CD4-positive, alpha-beta T cell treated with Interleukin-1 beta for 1 hour (primary cell): ENCODE data around the gene RBFOX1.

ENCODE experiments used
- DNase-seq, 2 donors: peaks; one replicate each; pipeline ENCODE4 v3.0.0-alpha.2; 2020 to 2022

RBFOX1 gene

DNA sequence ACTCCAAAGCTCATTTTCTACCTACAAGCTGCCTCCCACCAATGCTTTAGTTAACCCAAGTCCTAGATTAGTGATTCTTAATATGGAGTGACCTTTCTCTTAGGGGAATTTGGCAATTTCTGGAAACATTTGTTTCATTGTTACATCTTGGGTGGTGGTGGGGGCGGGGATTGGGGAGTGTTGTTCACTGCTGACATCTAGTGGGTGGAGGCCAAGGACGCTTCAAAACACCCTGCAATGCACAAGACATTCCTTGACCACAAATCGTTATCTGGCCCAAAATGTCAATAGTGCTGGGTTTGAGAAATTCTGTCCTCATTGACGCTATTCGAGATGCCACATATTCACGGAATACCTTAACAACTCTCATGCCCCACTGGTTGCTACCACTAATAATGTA, 282.9 kb downstream of the RBFOX1 start:
- no peak for DNase-seq

DNA sequence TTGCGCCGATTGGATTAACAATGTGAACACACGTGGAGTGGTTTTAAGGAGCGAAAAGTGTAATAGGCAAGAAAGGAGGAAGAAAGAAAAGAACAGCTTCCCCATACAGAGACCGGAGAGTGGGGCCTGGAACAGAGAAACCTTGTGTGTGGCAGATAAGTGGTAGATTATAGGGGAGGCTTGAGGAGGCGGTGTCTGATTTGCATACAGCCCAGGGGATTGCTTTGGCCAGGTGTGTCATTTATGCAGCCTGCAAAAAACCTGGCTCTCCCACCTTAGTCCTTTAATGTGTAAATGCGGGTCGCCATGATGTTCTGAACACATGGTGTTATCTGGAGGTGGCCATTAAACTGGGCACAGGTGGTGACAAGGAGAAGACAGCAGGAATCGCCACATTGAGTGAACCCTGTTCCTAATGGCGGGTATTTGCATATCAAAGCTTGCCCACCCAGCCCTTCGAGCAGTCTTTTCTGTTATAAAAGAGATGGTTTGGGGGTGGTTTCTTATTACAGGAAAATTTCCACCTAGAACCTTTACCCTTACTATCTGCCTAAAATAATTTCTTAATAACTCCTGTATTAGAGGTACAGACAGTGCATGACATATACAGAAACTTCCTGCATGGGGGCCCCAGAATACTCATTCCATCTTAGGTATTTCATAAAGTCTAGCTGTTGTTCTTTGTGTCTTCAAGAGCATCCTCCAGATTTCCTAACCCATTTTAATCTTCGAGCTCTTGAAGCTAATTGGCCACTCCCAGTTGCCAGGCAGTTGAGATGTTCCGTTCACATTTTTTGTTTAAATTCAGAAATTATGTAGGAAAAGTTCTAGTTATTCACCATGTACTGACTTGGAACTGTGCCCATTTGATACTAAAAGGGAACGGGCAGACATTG, 292.5 kb downstream of the RBFOX1 start:
- no peak for DNase-seq

DNA sequence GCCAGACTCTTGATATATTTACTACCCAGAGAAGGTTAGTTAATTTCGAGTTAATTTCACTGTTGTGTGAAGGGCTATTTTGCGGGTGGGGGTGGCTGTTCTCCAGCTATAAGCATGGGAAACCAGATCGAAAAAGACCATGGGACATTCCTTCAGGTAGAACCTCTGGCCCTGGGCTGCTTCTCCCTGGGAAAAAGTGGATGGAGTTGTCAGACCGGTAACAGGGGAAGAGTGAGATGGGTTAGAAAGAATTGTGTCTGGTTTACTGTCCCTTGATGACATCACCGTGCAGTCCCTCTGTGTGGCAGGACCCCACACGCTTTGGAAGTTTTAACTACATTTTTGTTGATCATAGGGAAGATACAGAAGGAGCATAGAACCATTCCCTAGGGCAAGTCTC, 296.3 kb downstream of the RBFOX1 start:
- DNase-seq: no peak

DNA sequence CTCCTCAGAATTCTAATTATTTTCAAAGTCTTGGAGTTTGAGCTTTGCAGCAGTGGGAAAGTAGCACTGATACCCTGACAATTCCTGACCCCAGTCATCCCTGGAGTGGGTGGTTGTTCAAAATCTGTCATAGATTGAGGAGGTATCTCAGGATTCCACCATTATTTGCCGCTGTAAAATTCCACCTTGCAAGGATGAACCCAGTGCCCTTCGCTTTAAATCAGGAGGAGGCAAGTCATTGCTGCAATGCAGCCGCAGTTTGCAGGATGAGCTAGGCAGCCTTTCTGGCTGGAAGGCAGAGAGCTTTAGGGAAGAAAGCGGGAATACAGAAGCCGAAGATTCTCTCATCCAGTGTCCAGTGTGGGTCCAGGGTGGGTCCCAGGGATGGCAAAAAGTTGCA, 296.9 kb downstream of the RBFOX1 start:
- DNase-seq: no peak

DNA sequence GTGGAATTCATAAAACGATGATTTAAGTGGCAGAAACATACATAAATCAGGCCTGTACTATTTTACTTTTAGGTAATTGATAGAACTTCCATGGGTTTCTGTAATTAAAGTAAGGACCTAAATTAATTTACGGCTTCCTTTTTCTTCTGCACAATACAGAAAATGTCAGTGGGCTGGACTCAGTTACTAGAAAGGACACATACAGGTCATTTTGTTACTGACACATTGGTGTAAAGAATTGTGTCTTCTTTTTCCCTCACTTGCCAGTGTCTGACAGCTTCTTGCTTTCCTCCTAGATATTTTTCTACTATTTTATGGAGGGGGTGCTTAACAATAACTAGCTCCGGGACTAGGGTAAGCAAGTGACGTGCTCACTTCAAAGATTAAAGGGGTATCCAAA, 304.8 kb downstream of the RBFOX1 start:
- no peak for DNase-seq

DNA sequence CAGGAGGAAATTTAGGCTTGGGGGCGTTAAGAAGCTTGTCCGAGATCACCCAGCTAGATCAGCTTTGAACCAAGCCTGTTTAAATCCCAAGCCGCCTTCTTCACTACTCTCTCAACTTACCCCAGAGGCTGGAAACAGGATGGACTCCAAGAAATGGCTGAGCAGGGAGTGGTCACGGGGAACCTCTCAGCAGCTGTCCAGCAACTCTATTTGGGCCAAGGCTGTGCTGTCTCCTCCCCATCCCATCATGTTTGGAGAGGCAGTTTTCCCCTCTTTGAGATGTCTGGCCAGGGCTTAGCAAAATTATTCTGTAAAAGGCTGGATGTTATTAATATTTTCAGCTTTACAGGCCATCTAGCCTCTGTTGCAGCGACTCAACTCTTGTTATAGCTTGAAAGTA, 305.7 kb downstream of the RBFOX1 start:
- no peak for DNase-seq

DNA sequence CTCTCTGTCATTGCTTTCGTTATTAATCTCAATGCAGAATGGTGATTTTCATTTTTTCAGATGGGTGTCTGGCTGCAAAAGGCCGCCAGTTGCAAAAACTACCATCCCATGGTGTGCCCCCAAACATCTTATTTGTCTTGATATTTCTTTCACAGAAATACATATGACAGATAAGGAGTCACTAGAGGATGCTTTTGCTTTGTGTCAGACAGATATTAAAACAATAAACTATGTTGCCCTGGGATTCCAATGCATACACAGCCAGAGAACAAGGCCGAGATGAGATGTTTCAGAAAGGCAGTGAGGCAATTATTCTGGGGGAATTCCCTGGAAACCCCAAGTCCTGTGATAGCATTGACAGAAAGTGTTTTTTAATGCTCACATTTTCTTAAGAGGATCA, 307.7 kb downstream of the RBFOX1 start:
- no peak for DNase-seq

DNA sequence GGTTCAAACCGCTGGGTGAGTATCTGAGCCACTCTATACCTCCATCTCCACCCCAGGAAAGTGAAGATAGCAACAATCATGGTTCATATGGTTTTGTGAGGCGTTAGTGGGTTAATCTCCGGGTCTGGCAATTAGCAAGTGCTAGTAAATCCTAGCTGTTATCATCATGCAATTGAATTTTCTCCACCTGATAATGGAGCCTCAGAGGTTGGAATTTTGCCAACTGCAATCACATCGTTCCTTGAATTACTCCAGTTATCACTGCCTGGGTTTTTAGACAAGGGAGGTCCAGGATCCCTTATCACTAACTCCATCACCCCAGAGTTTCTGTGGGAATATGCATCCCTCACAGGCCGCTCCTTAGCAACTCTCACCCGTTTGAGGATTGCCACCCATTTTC, 311.5 kb downstream of the RBFOX1 start:
- DNase-seq: no peak

DNA sequence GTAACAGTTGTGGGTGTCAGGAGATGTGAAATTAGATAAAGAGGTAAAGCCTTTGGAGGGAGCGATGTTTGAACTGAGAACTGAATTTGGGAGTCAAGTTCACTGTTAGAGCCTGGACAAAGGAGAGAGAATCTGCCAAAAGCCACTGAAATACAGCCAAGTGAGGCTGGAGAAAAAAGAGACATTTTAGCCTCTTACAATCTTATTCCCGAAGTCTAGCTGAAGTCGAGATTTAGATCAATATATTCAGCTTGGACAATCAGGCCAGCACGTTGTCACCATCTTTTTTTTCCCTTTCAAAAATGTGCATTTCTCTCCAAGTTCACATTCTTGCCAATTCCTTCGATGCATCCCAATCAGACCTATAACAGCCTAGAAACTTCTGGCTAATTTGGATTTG, 312.2 kb downstream of the RBFOX1 start:
- no peak for DNase-seq

DNA sequence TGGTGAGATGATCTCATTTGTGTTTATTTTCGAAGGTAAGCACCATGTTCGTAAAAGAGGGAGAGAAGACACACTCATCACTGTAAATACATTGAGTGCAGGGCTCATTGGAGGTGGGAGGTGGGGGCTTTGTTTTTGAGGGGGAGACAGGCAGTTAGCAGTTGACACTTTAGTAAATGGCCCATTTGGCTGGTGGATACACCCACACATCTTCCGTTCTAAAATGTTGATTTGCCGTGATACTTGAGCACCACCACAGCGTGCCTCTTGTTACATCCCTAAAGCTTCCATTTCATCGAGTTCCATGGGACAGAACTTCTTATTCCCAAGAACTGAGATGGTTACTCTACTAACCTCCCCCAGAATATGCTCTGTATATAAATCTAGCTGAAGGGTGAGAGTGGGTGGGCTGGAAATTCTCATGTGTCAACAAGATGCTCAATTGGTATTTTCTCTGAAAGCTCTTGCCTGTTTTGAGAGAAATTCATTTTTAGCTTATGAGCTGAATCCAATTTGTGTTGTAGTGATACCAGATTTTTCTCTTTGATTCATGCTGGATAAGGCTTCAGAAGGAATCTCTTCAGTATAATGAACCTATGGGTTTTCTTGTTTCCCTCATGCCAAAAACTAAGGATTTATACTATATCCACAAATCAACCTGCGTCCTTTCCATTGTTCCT, 314.3 kb downstream of the RBFOX1 start:
- DNase-seq: no peak

DNA sequence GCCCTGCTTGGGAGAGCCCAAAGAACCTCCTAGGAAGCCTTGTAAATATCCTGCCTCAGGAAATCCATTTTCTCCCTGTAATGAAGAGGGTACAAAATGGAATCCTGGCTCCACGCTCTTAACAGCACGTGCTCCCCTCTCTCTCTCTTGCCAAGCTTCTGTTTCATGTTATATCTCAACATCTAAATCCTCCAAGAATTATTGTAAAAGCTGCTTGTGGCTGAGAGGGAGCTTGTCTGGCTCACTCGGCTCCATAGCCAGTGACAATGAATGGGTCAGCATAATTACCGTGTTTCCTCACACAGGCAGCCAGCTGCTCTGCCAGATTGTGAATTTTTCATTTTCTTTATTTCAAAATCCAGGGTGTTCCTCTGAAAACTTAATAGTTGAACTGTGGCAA, 317.8 kb downstream of the RBFOX1 start:
- no peak for DNase-seq

DNA sequence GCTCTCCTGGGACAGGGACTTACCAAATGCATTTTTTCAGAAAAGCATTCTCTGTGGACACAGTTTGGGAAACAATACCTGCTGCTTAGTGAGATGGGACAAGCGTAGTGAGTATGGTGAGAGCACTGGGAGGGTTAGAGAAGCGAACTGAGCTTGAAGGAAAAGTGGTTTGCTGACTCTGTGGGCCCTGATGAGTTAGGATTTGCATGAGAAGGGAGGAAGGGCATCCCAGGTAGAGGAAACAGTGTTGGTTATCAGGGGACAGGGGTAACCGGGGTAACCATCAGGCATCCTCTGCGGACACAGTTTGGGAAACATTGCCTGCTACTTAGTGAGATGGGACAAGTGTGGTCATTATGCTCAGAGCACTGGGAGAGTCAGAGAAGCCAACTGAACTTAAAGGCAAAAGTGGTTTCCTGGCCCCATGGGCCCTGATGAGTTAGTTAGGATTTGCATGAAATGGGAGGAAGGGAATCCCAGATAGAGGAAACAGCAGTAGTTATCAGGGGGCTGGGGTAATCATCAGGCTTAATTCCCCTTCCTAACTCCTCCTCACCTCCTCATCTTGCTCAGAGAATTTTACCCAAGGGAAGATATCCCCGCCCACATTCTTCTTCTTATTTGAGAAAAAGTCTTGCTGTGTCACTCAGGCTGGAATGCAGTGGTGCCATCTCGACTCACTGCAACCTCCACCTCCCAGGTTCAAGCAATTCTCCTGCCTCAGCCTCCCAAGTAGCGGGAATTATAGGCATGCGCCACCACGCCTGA, 319.3 kb downstream of the RBFOX1 start:
- DNase-seq: no peak

DNA sequence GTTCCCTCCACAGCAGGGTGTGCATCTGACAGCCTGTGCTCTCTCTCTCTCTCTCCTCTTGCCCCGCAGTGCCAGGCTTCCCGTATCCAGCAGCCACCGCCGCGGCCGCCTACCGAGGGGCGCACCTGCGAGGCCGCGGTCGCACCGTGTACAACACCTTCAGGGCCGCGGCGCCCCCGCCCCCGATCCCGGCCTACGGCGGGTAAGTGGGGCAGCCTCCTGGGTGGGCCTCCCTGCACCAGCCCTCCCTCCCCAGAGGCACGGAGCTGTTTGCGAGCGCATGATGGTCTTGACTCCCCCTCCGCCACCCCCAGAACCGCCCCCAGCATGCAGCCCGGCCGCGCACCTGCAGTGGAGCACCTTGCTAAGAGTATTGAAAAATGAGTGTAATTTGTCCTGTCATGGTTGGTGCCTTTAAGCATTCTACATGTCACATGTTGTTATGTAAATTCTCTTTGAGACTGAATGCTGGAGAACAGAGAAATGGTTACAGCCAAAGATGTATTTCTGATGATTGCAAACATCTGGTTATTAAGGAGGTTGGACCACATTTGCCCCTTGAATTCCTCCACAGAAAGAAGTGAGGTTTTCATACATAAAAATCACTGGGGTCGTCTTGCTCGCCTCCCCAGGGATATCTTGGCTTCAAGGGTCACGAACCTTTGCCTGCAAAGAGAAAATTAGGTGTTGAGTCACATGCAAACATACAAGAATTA, 321.3 kb downstream of the RBFOX1 start:
- DNase-seq: no peak

DNA sequence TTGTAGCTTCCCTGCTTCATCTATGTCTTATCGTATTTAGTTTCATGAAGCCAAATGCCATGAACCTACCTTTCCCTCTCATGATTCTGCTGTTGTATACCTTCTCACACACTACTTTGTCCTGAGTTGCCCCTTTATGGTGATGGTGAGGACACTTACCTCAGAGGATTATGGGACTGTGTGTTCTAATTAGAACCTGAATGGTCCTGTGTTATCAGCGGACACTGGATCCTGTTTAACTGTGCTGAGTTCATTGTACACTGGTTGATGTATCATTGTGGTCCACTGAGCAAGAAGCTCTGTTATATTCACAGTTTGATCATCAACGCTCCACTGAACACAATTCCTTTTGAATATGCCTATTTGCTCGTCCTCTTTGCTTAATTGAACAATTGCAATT, 343.0 kb downstream of the RBFOX1 start:
- DNase-seq: no peak

DNA sequence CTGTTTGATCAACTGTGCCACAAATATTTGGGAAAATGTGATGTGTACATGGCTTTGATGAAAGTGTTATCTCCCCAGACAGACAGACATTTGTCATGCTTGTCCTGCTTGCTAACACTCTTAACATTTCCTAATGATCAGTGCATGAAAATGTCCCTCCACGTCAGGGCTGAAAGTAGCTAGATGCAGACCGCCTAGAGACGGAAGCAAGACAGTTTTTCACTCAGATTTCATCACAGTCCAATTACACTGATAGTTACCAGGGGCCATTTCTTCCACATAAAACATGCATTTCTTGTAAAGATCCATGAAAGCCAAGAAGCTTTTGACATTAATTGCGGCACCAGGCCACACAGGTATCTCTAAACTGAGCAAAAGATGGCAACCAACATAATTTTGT, 347.7 kb downstream of the RBFOX1 start:
- no peak for DNase-seq

DNA sequence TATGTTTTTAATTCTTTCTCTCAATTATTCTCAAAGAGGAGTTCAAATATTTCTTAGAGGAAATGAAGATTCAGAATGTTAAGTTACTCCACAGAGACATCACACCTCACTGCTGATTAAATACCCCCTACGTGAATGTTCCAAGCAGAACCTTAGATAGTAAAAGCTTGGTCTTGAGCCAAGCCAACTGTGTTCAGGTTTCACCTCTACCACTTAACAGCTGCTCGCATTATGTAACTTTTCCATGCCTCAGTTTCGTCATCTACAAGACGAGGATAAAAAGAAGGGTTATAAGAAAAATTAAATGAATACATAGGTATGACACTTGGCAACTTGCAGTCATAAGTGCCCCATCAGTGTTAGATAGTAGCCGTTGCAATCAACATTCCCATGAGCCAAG, 356.2 kb downstream of the RBFOX1 start:
- DNase-seq: no peak

DNA sequence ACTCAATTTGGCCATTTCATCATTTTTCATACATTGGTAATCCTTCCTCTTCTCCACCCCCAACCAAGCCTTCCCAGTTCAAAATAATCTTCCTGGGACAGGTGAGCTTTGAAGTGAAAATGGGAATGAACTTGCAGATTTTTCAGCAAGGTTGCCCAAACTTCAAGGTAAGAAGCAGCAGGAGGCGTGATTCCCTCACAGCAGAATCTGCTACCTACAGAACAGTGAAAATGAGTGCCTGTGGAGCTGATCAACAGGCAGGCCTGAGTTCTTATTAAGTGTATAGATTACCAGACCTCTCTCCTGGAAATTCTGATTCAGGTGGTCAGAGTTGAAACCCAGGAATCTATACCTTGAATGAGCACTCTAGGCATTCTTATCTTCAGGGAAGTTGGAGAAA, 356.6 kb downstream of the RBFOX1 start:
- no peak for DNase-seq

DNA sequence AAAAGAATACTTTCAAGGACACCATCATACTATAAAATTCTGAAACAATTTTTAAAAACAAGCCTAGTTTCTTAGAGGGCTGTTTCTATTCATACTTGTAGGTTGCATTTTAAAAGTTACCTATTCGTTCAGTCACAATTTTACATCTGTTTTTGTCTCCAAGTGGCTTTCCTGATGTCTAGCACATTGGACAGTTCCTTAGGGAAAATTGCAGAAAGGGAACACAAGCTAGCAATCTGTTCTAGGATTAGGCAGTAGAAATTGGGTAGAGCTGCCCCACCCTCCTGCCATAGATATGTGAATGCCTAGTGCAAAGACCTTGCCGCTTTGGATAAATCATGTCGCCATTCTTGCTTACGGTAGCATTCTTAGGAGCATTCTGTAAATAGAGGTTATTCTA, 358.9 kb downstream of the RBFOX1 start:
- DNase-seq: no peak

DNA sequence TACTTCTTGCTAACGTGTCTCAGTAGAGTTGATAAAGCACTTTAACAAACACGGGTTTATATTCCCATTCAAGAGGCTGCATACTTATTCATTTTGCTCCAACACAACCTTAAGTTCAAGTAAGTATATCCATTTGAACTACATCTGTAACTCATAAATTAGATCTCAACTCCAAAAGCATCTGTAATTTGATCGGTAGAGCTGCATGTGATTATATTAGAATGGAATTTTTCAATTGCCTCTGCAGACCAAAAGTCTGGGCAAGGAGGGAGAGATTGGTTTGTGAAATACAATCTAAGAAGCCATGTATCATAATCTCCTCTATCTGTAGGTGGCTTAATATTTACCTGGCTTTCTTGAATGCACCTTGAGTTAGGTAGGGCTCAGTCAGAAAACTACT, 371.0 kb downstream of the RBFOX1 start:
- no peak for DNase-seq

DNA sequence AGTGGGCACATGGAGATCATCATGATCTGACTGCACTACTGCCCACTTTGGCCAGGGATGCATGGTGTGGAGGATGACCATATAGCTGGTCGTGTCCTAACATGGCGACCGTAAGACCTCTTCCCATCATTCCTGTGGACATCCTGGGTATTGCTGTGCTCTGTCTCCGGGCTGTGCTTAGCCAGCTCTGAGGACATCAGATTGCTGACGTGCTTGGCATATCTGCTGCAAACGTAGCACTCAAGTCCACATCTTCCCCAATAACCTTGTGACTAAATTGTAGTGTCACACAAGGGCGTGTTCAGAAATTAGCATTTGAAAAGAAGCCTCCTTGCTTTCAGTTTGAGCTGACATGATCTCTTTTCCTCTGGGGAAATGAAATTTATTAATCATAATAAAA, 373.2 kb downstream of the RBFOX1 start:
- DNase-seq: no peak

DNA sequence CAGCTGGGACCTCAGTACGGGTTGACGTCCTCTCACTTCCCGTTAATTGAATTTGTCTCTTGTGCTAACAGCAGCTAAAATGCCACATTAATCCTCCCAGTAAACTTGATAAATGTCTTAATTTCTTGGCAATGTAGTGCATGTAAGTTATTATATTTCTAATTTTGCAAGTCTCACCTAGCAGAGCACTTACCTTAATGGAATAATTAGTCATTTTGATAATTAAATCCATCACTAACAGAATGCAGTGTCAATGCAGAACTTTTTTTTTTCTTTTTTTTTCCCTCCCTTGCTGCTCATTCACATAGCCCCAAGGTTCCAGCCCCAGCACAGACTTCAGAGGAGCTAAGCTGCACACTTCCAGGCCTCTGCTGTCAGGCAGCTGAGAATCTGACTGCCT, 376.5 kb downstream of the RBFOX1 start:
- DNase-seq: no peak

DNA sequence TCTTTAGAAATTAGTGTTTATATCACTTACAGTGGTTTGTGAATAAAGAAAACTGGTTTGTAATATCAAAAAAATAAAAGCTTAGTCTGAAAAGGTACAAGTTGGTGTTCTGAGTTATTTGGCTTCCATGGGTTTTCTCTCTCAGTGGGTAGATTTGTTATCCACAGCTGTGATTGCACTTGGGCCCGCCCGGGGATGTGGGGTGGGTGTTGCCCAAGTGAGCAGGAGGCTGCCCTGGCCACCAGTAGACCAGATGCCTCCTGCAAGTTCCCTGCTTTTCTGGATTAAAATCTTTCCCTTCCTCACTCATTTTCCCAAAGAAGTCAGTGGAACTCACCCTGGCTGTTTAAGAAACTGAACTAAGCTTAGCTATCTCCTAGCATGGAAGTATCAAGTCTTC, 380.6 kb downstream of the RBFOX1 start:
- DNase-seq: no peak

DNA sequence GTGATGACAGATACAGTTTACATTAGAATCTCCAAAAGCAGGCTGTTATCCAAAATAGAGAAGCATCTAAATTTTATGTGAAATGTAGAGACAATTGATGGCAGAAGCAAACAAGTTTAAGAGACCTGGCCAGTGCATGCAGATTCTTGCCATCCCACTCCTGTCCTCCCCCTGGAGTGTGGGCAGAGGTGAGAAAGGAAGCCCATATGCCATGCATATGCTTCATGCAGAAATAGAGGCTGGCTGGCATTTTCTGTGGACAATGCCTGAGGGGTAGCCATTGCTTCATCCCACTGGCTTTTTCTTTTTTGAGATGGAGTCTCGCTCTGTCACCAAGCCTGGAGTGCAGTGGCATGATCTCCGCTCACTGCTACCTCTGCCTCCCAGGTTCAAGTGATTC, 382.1 kb downstream of the RBFOX1 start:
- DNase-seq: no peak
